ENCODE results near the gene RHOBTB1. TPM values are rescaled to one million over a fixed set of nuclear protein-coding genes. Genes with fewer than 3 reads are reported as not detected.

Gene RHOBTB1
- total and polyA plus RNA-seq, 3 experiments from 2014 or later, result 0.04 to 0.07 TPM; not detected in 1

- H3K36me3 ChIP-seq (ENCODE audit: insufficient read depth, low read length), result no peaks in the 10 kb centered on the region
- Mint-ChIP-seq H3K27ac (no peak overlapping the region), H3K9me3 (no peaks in the 10 kb centered on the region), H3K4me3 (no peak overlapping the region), H3K27me3 (peaks cover 7 to 13% of the 10 kb centered on the region in 2 donors), H3K36me3 (no peaks in the 10 kb centered on the region), H3K4me1 (no peaks in the 10 kb centered on the region)
- H3K27me3 ChIP-seq (ENCODE audit: insufficient read depth, low read length, poor library complexity, severe bottlenecking), result no peaks in the 10 kb centered on the region
- no peak overlapping the region for H3K27ac ChIP-seq (ENCODE audit: low read depth, low read length)
- no peaks in the 10 kb centered on the region for H3K4me1 ChIP-seq (ENCODE audit: insufficient read depth, low read length)
- no peaks in the 10 kb centered on the region for H3K9me3 ChIP-seq (ENCODE audit: low read length)
- no peak for DNase-seq
- H3K4me3 ChIP-seq (ENCODE audit: low read length), result no peak overlapping the region
- ChIA-PET CTCF (no interaction called here), POLR2A (no interaction called here)
Measured at GRCh38 chr10:60960913-60961312, 16.9 kb upstream of the RHOBTB1 start.

- no peaks in the 10 kb centered on the region for H3K36me3 Mint-ChIP-seq
- H3K27ac ChIP-seq (ENCODE audit: low read depth, low read length), result no peak overlapping the region
- no peaks in the 10 kb centered on the region for H3K27me3 ChIP-seq (ENCODE audit: insufficient read depth, low read length, poor library complexity, severe bottlenecking)
- no peaks in the 10 kb centered on the region for H3K4me1 Mint-ChIP-seq
- H3K27me3 Mint-ChIP-seq, result peaks cover 5 to 14% of the 10 kb centered on the region in 2 donors
- POLR2A ChIA-PET, result no interaction called here
- no peak overlapping the region for H3K4me3 ChIP-seq (ENCODE audit: low read length)
- no peak overlapping the region for H3K4me3 Mint-ChIP-seq
- no peaks in the 10 kb centered on the region for H3K9me3 Mint-ChIP-seq
- no peak for DNase-seq
- no peaks in the 10 kb centered on the region for H3K4me1 ChIP-seq (ENCODE audit: insufficient read depth, low read length)
- no peak overlapping the region for H3K27ac Mint-ChIP-seq
- no peaks in the 10 kb centered on the region for H3K36me3 ChIP-seq (ENCODE audit: insufficient read depth, low read length)
- no peaks in the 10 kb centered on the region for H3K9me3 ChIP-seq (ENCODE audit: low read length)
- CTCF ChIA-PET, result no interaction called here
Measured at GRCh38 chr10:60960031-60960430, 16.0 kb upstream of the RHOBTB1 start.

- ChIA-PET POLR2A (no interaction called here), CTCF (no interaction called here)
- no peak for DNase-seq
- H3K9me3 ChIP-seq (ENCODE audit: low read length), result no peaks in the 10 kb centered on the region
- H3K27ac Mint-ChIP-seq, result no peak overlapping the region
- H3K27me3 Mint-ChIP-seq, result peaks cover 5 to 14% of the 10 kb centered on the region in 2 donors
- H3K27me3 ChIP-seq (ENCODE audit: insufficient read depth, low read length, poor library complexity, severe bottlenecking), result no peaks in the 10 kb centered on the region
- H3K36me3 Mint-ChIP-seq, result no peaks in the 10 kb centered on the region
- H3K4me1 Mint-ChIP-seq, result no peaks in the 10 kb centered on the region
- H3K4me1 ChIP-seq (ENCODE audit: insufficient read depth, low read length), result no peaks in the 10 kb centered on the region
- no peaks in the 10 kb centered on the region for H3K9me3 Mint-ChIP-seq
- H3K4me3 ChIP-seq (ENCODE audit: low read length), result no peak overlapping the region
- no peak overlapping the region for H3K4me3 Mint-ChIP-seq
- H3K27ac ChIP-seq (ENCODE audit: low read depth, low read length), result no peak overlapping the region
- H3K36me3 ChIP-seq (ENCODE audit: insufficient read depth, low read length), result no peaks in the 10 kb centered on the region
Measured at GRCh38 chr10:60958892-60959601, 15.1 kb upstream of the RHOBTB1 start.

- no peak for DNase-seq
- H3K9me3 ChIP-seq (ENCODE audit: low read length), result no peaks in the 10 kb centered on the region
- no peaks in the 10 kb centered on the region for H3K27me3 ChIP-seq (ENCODE audit: insufficient read depth, low read length, poor library complexity, severe bottlenecking)
- no peak overlapping the region for H3K4me3 ChIP-seq (ENCODE audit: low read length)
- POLR2A ChIA-PET, result no interaction called here
- Mint-ChIP-seq H3K27ac (no peak overlapping the region), H3K4me3 (no peak overlapping the region), H3K4me1 (no peaks in the 10 kb centered on the region), H3K36me3 (no peaks in the 10 kb centered on the region), H3K9me3 (no peaks in the 10 kb centered on the region), H3K27me3 (peaks cover 5 to 13% of the 10 kb centered on the region in 2 donors)
- no peak overlapping the region for H3K27ac ChIP-seq (ENCODE audit: low read depth, low read length)
- no peaks in the 10 kb centered on the region for H3K36me3 ChIP-seq (ENCODE audit: insufficient read depth, low read length)
- CTCF ChIA-PET, result no interaction called here
- H3K4me1 ChIP-seq (ENCODE audit: insufficient read depth, low read length), result no peaks in the 10 kb centered on the region
Measured at GRCh38 chr10:60957667-60958221, 13.8 kb upstream of the RHOBTB1 start.

GRCh38 chr10:60955957-60956425, 12.0 kb upstream of the RHOBTB1 start:
- H3K27ac ChIP-seq (ENCODE audit: low read depth, low read length), result no peak overlapping the region
- no peaks in the 10 kb centered on the region for H3K4me1 Mint-ChIP-seq
- DNase-seq, result no peak
- H3K4me3 ChIP-seq (ENCODE audit: low read length), result no peak overlapping the region
- no peaks in the 10 kb centered on the region for H3K9me3 ChIP-seq (ENCODE audit: low read length)
- peaks cover 5 to 17% of the 10 kb centered on the region in 2 donors for H3K27me3 Mint-ChIP-seq
- no peaks in the 10 kb centered on the region for H3K4me1 ChIP-seq (ENCODE audit: insufficient read depth, low read length)
- H3K27me3 ChIP-seq (ENCODE audit: insufficient read depth, low read length, poor library complexity, severe bottlenecking), result no peaks in the 10 kb centered on the region
- ChIA-PET POLR2A (no interaction called here), CTCF (no interaction called here)
- no peaks in the 10 kb centered on the region for H3K9me3 Mint-ChIP-seq
- no peak overlapping the region for H3K4me3 Mint-ChIP-seq
- H3K36me3 Mint-ChIP-seq, result no peaks in the 10 kb centered on the region
- H3K36me3 ChIP-seq (ENCODE audit: insufficient read depth, low read length), result no peaks in the 10 kb centered on the region
- H3K27ac Mint-ChIP-seq, result no peak overlapping the region

- POLR2A ChIA-PET, result no interaction called here
- H3K4me3 Mint-ChIP-seq, result no peak overlapping the region
Measured at GRCh38 chr10:60955316-60955715, 11.3 kb upstream of the RHOBTB1 start.

GRCh38 chr10:60954035-60954434, 10.1 kb upstream of the RHOBTB1 start:
- no peak for DNase-seq
- no peaks in the 10 kb centered on the region for H3K27me3 ChIP-seq (ENCODE audit: insufficient read depth, low read length, poor library complexity, severe bottlenecking)
- H3K36me3 ChIP-seq (ENCODE audit: insufficient read depth, low read length), result no peaks in the 10 kb centered on the region
- Mint-ChIP-seq H3K9me3 (peaks cover 0 to 2% (median 0%) of the 10 kb centered on the region in 5 donors), H3K27me3 (peaks cover 5 to 30% of the 10 kb centered on the region in 2 donors), H3K4me1 (no peaks in the 10 kb centered on the region), H3K27ac (no peak overlapping the region), H3K4me3 (no peak overlapping the region), H3K36me3 (no peaks in the 10 kb centered on the region)
- ChIA-PET POLR2A (no interaction called here), CTCF (no interaction called here)
- no peaks in the 10 kb centered on the region for H3K4me1 ChIP-seq (ENCODE audit: insufficient read depth, low read length)
- H3K9me3 ChIP-seq (ENCODE audit: low read length), result no peaks in the 10 kb centered on the region
- no peak overlapping the region for H3K27ac ChIP-seq (ENCODE audit: low read depth, low read length)
- H3K4me3 ChIP-seq (ENCODE audit: low read length), result no peak overlapping the region

More at GRCh38 chr10:60955316-60955715, 11.3 kb upstream of the RHOBTB1 start:
- Histone ChIP-seq H3K4me3 (ENCODE audit: low read length) (no peak overlapping the region), H3K27me3 (ENCODE audit: insufficient read depth, low read length, poor library complexity, severe bottlenecking) (no peaks in the 10 kb centered on the region), H3K27ac (ENCODE audit: low read depth, low read length) (no peak overlapping the region), H3K4me1 (ENCODE audit: insufficient read depth, low read length) (no peaks in the 10 kb centered on the region), H3K9me3 (ENCODE audit: low read length) (no peaks in the 10 kb centered on the region), H3K36me3 (ENCODE audit: insufficient read depth, low read length) (no peaks in the 10 kb centered on the region)
- no peaks in the 10 kb centered on the region for H3K36me3 Mint-ChIP-seq
- no peak overlapping the region for H3K27ac Mint-ChIP-seq
- H3K27me3 Mint-ChIP-seq, result peaks cover 5 to 24% of the 10 kb centered on the region in 2 donors
- CTCF ChIA-PET, result no interaction called here
- DNase-seq, result no peak
- no peaks in the 10 kb centered on the region for H3K9me3 Mint-ChIP-seq
- no peaks in the 10 kb centered on the region for H3K4me1 Mint-ChIP-seq

GRCh38 chr10:60953420-60953819, 9.4 kb upstream of the RHOBTB1 start:
- POLR2A ChIA-PET, result no interaction called here
- CTCF ChIA-PET, result no interaction called here
- Histone ChIP-seq H3K27me3 (ENCODE audit: insufficient read depth, low read length, poor library complexity, severe bottlenecking) (no peaks in the 10 kb centered on the region), H3K36me3 (ENCODE audit: insufficient read depth, low read length) (no peaks in the 10 kb centered on the region), H3K4me1 (ENCODE audit: insufficient read depth, low read length) (no peaks in the 10 kb centered on the region), H3K9me3 (ENCODE audit: low read length) (no peaks in the 10 kb centered on the region), H3K4me3 (ENCODE audit: low read length) (no peak overlapping the region), H3K27ac (ENCODE audit: low read depth, low read length) (no peak overlapping the region)
- H3K4me3 Mint-ChIP-seq, result no peak overlapping the region
- H3K27ac Mint-ChIP-seq, result no peak overlapping the region
- H3K4me1 Mint-ChIP-seq, result no peaks in the 10 kb centered on the region
- DNase-seq, result no peak
- H3K9me3 Mint-ChIP-seq, result peaks cover 0 to 2% (median 0%) of the 10 kb centered on the region in 5 donors
- peaks cover 6 to 30% of the 10 kb centered on the region in 2 donors for H3K27me3 Mint-ChIP-seq
- no peaks in the 10 kb centered on the region for H3K36me3 Mint-ChIP-seq

Data from CD8-positive, alpha-beta memory T cell (primary cell).